ENCODE measurements around the gene NADK. TPM values are rescaled to one million over a fixed set of nuclear protein-coding genes. Genes with fewer than 3 reads are reported as not detected.

Gene NADK
- polyA plus RNA-seq, 1 donor: 59.8 TPM

GRCh38 chr1:1808206-1808605 is 29.9 kb upstream of the NADK start:
- DNase-seq: no peak
- H3K27me3 ChIP-seq (ENCODE audit: control insufficient read depth, insufficient read depth, low read length): no peaks in the 10 kb centered on the region
- H3K36me3 ChIP-seq (ENCODE audit: control insufficient read depth, insufficient read depth, low read length): peaks cover 53% of the 10 kb centered on the region
- no CpG with 5 or more reads among the region's 10 CpGs for WGBS (ENCODE audit: insufficient coverage, low lambda C conversion rate)
- H3K9me3 ChIP-seq (ENCODE audit: control insufficient read depth, low read depth, low read length): no peaks in the 10 kb centered on the region
- H3K4me3 ChIP-seq (ENCODE audit: low read length): no peak overlapping the region
- no peaks in the 10 kb centered on the region for H3K4me1 ChIP-seq (ENCODE audit: control insufficient read depth, insufficient read depth, low read length)
- H3K27ac ChIP-seq (ENCODE audit: low read length): no peak overlapping the region

- DNase-seq: no peak
- H3K27ac ChIP-seq (ENCODE audit: low read length): no peak overlapping the region
- H3K27me3 ChIP-seq (ENCODE audit: control insufficient read depth, insufficient read depth, low read length): no peaks in the 10 kb centered on the region
- peaks cover 57% of the 10 kb centered on the region for H3K36me3 ChIP-seq (ENCODE audit: control insufficient read depth, insufficient read depth, low read length)
- WGBS (ENCODE audit: insufficient coverage, low lambda C conversion rate): no CpG with 5 or more reads among the region's 2 CpGs
- no peaks in the 10 kb centered on the region for H3K9me3 ChIP-seq (ENCODE audit: control insufficient read depth, low read depth, low read length)
- no peaks in the 10 kb centered on the region for H3K4me1 ChIP-seq (ENCODE audit: control insufficient read depth, insufficient read depth, low read length)
- no peak overlapping the region for H3K4me3 ChIP-seq (ENCODE audit: low read length)
Measured at GRCh38 chr1:1806890-1807289, 28.6 kb upstream of the NADK start.

DNA sequence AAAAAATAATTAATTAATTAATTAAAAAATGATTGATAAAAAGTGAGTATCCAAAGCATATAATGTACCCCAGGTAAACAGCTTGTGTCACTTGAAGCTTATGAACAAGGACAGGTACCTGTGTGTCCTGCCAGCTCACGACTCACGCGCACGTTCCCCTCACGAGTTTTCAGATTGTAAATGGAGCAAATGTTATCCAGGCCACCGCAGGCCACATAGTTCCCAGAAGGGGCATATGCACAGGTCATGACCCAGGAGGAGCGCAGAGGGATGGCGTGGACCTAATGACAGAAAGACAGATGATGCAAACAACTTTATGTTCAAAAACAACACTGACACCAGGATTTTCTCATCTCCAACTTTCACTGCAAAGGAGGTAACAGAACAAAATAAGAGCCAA is 26.0 kb upstream of the NADK start:
- DNase-seq: no peak
- Histone ChIP-seq H3K4me3 (ENCODE audit: low read length) (no peak overlapping the region), H3K36me3 (ENCODE audit: control insufficient read depth, insufficient read depth, low read length) (peaks cover 68% of the 10 kb centered on the region), H3K27ac (ENCODE audit: low read length) (no peak overlapping the region), H3K4me1 (ENCODE audit: control insufficient read depth, insufficient read depth, low read length) (no peaks in the 10 kb centered on the region), H3K27me3 (ENCODE audit: control insufficient read depth, insufficient read depth, low read length) (no peaks in the 10 kb centered on the region), H3K9me3 (ENCODE audit: control insufficient read depth, low read depth, low read length) (no peaks in the 10 kb centered on the region)
- WGBS (ENCODE audit: insufficient coverage, low lambda C conversion rate): no CpG with 5 or more reads among the region's 8 CpGs

DNA sequence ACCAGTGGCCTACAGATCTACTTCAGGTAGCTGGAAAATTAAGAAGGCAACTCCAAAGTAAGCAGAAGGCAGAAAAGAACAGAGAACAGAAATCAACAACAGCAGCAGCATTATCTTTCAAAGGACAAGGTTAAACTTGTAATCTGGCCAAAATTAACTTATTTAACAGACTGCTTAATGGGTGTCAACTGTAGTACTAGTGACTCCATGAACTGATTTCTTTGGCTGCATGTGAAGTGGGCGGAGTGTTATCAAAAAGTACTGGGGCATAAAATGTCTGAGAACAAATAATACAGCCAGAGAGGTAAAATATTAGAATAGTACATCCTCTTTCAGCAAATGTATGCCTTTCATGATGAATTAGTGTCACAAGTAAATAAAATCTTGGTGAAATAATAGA is 24.6 kb upstream of the NADK start:
- Histone ChIP-seq H3K4me3 (ENCODE audit: low read length) (no peak overlapping the region), H3K27ac (ENCODE audit: low read length) (no peak overlapping the region), H3K27me3 (ENCODE audit: control insufficient read depth, insufficient read depth, low read length) (no peaks in the 10 kb centered on the region), H3K36me3 (ENCODE audit: control insufficient read depth, insufficient read depth, low read length) (peaks cover 75% of the 10 kb centered on the region), H3K4me1 (ENCODE audit: control insufficient read depth, insufficient read depth, low read length) (no peaks in the 10 kb centered on the region), H3K9me3 (ENCODE audit: control insufficient read depth, low read depth, low read length) (no peaks in the 10 kb centered on the region)
- no peak for DNase-seq
- WGBS (ENCODE audit: insufficient coverage, low lambda C conversion rate): no CpG with 5 or more reads among the region's 1 CpG

GRCh38 chr1:1799716-1800115 is 21.4 kb upstream of the NADK start:
- peaks cover 85% of the 10 kb centered on the region for H3K36me3 ChIP-seq (ENCODE audit: control insufficient read depth, insufficient read depth, low read length)
- no CpG with 5 or more reads among the region's 5 CpGs for WGBS (ENCODE audit: insufficient coverage, low lambda C conversion rate)
- no peaks in the 10 kb centered on the region for H3K27me3 ChIP-seq (ENCODE audit: control insufficient read depth, insufficient read depth, low read length)
- no peak overlapping the region for H3K4me3 ChIP-seq (ENCODE audit: low read length)
- H3K27ac ChIP-seq (ENCODE audit: low read length): no peak overlapping the region
- H3K4me1 ChIP-seq (ENCODE audit: control insufficient read depth, insufficient read depth, low read length): no peaks in the 10 kb centered on the region
- DNase-seq: no peak
- H3K9me3 ChIP-seq (ENCODE audit: control insufficient read depth, low read depth, low read length): no peaks in the 10 kb centered on the region

DNA sequence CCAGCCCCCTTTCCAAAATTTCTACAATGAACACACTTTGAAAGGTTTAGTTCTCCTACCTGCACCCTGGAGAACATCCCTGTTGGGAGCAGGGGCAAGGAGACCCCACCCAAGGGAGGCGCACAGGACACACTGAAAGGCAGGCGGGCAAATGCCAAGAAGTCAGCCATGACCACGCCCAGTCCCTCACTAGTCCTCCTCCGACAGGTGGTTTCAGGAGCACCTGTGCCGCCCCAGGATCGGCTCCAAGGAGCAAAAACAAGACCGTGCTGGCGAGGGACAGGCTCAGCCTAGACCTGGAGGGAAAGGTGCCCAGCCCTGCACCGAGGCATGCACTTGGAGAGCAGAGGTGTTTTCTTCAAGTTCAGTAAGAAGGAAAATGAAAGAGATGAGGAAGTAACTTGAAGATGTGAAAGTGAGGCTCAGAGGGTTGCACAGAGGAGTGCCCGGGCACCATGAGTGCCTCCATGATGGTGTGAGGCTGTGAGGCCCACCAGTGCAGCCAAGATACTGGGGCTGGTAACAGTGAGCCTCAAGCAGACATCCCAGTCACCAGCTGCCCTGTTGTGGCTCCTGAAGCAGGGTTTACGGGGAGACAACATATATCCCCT is 19.6 kb upstream of the NADK start:
- no peaks in the 10 kb centered on the region for H3K9me3 ChIP-seq (ENCODE audit: control insufficient read depth, low read depth, low read length)
- no peak overlapping the region for H3K4me3 ChIP-seq (ENCODE audit: low read length)
- H3K4me1 ChIP-seq (ENCODE audit: control insufficient read depth, insufficient read depth, low read length): no peaks in the 10 kb centered on the region
- H3K36me3 ChIP-seq (ENCODE audit: control insufficient read depth, insufficient read depth, low read length): peaks cover 89% of the 10 kb centered on the region
- no peaks in the 10 kb centered on the region for H3K27me3 ChIP-seq (ENCODE audit: control insufficient read depth, insufficient read depth, low read length)
- DNase-seq: no peak
- WGBS (ENCODE audit: insufficient coverage, low lambda C conversion rate): no CpG with 5 or more reads among the region's 11 CpGs
- no peak overlapping the region for H3K27ac ChIP-seq (ENCODE audit: low read length)

GRCh38 chr1:1796466-1796865 is 18.2 kb upstream of the NADK start:
- H3K36me3 ChIP-seq (ENCODE audit: control insufficient read depth, insufficient read depth, low read length): peaks cover 91% of the 10 kb centered on the region
- WGBS (ENCODE audit: insufficient coverage, low lambda C conversion rate): no CpG with 5 or more reads among the region's 5 CpGs

DNA sequence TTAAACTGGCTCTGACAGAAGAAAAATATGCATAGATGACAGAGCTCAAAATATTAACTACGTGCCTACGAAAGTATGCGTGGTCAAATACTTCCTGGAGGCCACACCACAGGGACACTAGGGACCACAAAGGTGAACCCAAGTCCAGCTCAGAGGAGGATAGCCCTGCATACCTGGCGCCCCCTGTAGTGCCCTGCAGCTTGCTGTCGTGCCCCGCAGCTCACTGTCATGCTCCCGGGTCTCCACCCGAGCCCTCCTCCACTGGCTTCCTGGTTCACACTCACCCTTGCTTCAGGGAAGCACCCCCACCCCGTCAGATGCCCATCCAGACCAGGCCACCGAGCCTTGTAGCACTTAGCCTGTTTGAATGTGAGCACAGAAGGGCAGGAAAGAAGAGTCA is 16.7 kb upstream of the NADK start:
- no peaks in the 10 kb centered on the region for H3K27me3 ChIP-seq (ENCODE audit: control insufficient read depth, insufficient read depth, low read length)
- WGBS (ENCODE audit: insufficient coverage, low lambda C conversion rate): 80% methylated on average over 1 of the region's 10 CpGs
- H3K36me3 ChIP-seq (ENCODE audit: control insufficient read depth, insufficient read depth, low read length): peaks cover 90% of the 10 kb centered on the region

More at GRCh38 chr1:1796466-1796865, 18.2 kb upstream of the NADK start:
- Histone ChIP-seq H3K27ac (ENCODE audit: low read length) (no peak overlapping the region), H3K27me3 (ENCODE audit: control insufficient read depth, insufficient read depth, low read length) (no peaks in the 10 kb centered on the region), H3K4me1 (ENCODE audit: control insufficient read depth, insufficient read depth, low read length) (no peaks in the 10 kb centered on the region), H3K9me3 (ENCODE audit: control insufficient read depth, low read depth, low read length) (no peaks in the 10 kb centered on the region), H3K4me3 (ENCODE audit: low read length) (no peak overlapping the region)
- no peak for DNase-seq

GRCh38 chr1:1793481-1794244 is 15.4 kb upstream of the NADK start:
- 90% methylated on average over 4 of the region's 17 CpGs for WGBS (ENCODE audit: insufficient coverage, low lambda C conversion rate)
- Histone ChIP-seq H3K27me3 (ENCODE audit: control insufficient read depth, insufficient read depth, low read length) (no peaks in the 10 kb centered on the region), H3K27ac (ENCODE audit: low read length) (no peak overlapping the region), H3K4me1 (ENCODE audit: control insufficient read depth, insufficient read depth, low read length) (no peaks in the 10 kb centered on the region), H3K4me3 (ENCODE audit: low read length) (no peak overlapping the region), H3K9me3 (ENCODE audit: control insufficient read depth, low read depth, low read length) (no peaks in the 10 kb centered on the region), H3K36me3 (ENCODE audit: control insufficient read depth, insufficient read depth, low read length) (peaks cover 92% of the 10 kb centered on the region)
- DNase-seq: no peak

More for the DNA sequence above, 16.7 kb upstream of the NADK start:
- H3K4me3 ChIP-seq (ENCODE audit: low read length): no peak overlapping the region
- no peaks in the 10 kb centered on the region for H3K9me3 ChIP-seq (ENCODE audit: control insufficient read depth, low read depth, low read length)
- DNase-seq: no peak
- H3K4me1 ChIP-seq (ENCODE audit: control insufficient read depth, insufficient read depth, low read length): no peaks in the 10 kb centered on the region
- H3K27ac ChIP-seq (ENCODE audit: low read length): no peak overlapping the region

DNA sequence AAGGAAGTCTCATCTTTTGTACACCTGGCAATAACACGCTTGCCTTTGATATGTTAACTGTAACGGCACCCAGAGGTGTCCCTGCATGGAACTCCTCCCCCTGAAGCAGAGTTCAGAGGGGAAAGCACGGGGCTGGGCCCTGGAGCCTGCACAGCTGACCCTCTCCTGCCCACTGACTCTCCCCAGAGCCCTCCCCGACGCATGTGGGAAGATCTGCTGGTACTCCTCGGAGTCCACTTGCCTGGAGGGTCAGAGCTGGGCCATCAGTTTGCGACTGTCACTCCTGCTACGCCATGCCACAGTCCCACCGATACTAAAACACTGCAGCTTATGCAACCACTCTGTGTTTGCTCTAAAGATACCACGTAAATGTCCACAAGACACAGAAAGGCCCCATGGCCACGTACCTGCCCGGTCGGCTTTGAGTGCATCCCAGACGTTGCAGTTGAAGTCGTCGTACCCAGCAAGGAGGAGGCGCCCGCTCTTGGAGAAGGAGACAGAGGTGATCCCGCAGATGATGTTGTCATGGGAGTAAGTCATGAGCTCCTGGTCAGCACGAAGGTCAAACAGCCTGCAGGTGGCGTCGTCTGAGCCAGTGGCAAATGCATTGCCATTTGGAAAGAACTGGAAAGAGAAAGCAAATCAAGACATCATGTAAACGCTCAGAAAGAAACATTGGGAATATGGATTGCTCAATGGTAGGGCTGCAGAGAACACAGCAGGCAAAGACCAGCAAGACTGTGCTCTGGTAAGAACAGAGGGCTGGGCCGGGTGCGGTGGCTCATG is 10.6 kb upstream of the NADK start:
- peaks cover 91% of the 10 kb centered on the region for H3K36me3 ChIP-seq (ENCODE audit: control insufficient read depth, insufficient read depth, low read length)

More for the DNA sequence above, 10.6 kb upstream of the NADK start:
- no peaks in the 10 kb centered on the region for H3K4me1 ChIP-seq (ENCODE audit: control insufficient read depth, insufficient read depth, low read length)
- H3K27ac ChIP-seq (ENCODE audit: low read length): no peak overlapping the region
- no CpG with 5 or more reads among the region's 25 CpGs for WGBS (ENCODE audit: insufficient coverage, low lambda C conversion rate)
- no peak overlapping the region for H3K4me3 ChIP-seq (ENCODE audit: low read length)
- DNase-seq: peak in 1 of 2 donors; percentile 43
- no peaks in the 10 kb centered on the region for H3K27me3 ChIP-seq (ENCODE audit: control insufficient read depth, insufficient read depth, low read length)
- H3K9me3 ChIP-seq (ENCODE audit: control insufficient read depth, low read depth, low read length): no peaks in the 10 kb centered on the region

All from large intestine (tissue), 3 donors.